ENCODE data around the gene ADGRV1. TPM values are rescaled to one million over a fixed set of nuclear protein-coding genes. Genes with fewer than 3 reads are reported as not detected.

The ADGRV1 gene
- polyA plus RNA-seq, 1 donor from 2014 or later, result 3.7 TPM

GRCh38 chr5:91187032-91187431 is 628.4 kb downstream of the ADGRV1 start:
- TF ChIP-seq EP300 (conservative IDR thresholded peaks at IDR 0.05; ENCODE audit: poor library complexity, severe bottlenecking) (no peak), RAD21 (conservative IDR thresholded peaks at IDR 0.05) (no peak), REST (IDR thresholded peaks at IDR 0.05; ENCODE audit: borderline replicate concordance) (no peak), MXI1 (conservative IDR thresholded peaks at IDR 0.05; ENCODE audit: poor library complexity, severe bottlenecking) (no peak), TAF1 (IDR thresholded peaks at IDR 0.05; ENCODE audit: low read depth) (no peak), POLR2AphosphoS5 (IDR thresholded peaks at IDR 0.05) (no peak)
- TF ChIP-seq, protein P1, sequence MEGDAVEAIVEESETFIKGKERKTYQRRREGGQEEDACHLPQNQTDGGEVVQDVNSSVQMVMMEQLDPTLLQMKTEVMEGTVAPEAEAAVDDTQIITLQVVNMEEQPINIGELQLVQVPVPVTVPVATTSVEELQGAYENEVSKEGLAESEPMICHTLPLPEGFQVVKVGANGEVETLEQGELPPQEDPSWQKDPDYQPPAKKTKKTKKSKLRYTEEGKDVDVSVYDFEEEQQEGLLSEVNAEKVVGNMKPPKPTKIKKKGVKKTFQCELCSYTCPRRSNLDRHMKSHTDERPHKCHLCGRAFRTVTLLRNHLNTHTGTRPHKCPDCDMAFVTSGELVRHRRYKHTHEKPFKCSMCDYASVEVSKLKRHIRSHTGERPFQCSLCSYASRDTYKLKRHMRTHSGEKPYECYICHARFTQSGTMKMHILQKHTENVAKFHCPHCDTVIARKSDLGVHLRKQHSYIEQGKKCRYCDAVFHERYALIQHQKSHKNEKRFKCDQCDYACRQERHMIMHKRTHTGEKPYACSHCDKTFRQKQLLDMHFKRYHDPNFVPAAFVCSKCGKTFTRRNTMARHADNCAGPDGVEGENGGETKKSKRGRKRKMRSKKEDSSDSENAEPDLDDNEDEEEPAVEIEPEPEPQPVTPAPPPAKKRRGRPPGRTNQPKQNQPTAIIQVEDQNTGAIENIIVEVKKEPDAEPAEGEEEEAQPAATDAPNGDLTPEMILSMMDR (IDR thresholded peaks at IDR 0.05; ENCODE audit: poor library complexity, severe bottlenecking), result no peak
- no peak overlapping the region for H2AFZ ChIP-seq (ENCODE audit: low read depth, low read length)
- no peaks in the 10 kb centered on the region for H3K9me3 ChIP-seq (ENCODE audit: low read length)
- no peaks in the 10 kb centered on the region for H3F3A ChIP-seq (ENCODE audit: insufficient read depth, low read length, poor library complexity, severe bottlenecking)
- H3K4me3 ChIP-seq (ENCODE audit: low read length), result no peak overlapping the region
- no peaks in the 10 kb centered on the region for H3K79me2 ChIP-seq (replicated peaks; ENCODE audit: insufficient read depth, low read length)
- no peak overlapping the region for H3K9ac ChIP-seq (ENCODE audit: low read length)
- H3K27me3 ChIP-seq (ENCODE audit: insufficient read depth, low read depth, low read length), result no peaks in the 10 kb centered on the region
- no peaks in the 10 kb centered on the region for H3K9me2 ChIP-seq (ENCODE audit: insufficient read depth, low read length)
- no peak overlapping the region for H3K27ac ChIP-seq (ENCODE audit: low read length)
- no peaks in the 10 kb centered on the region for H3K36me3 ChIP-seq (ENCODE audit: insufficient read depth, low read length)
- no peaks in the 10 kb centered on the region for H4K20me1 ChIP-seq (ENCODE audit: insufficient read depth)
- no peak overlapping the region for H3K4me2 ChIP-seq (ENCODE audit: low read length)

- H3K9ac ChIP-seq (ENCODE audit: low read length), result no peak overlapping the region
- TF ChIP-seq TAF1 (IDR thresholded peaks at IDR 0.05; ENCODE audit: low read depth) (no peak), REST (IDR thresholded peaks at IDR 0.05; ENCODE audit: borderline replicate concordance) (no peak)
- H4K20me1 ChIP-seq (ENCODE audit: insufficient read depth), result no peaks in the 10 kb centered on the region
- H2AFZ ChIP-seq (ENCODE audit: low read depth, low read length), result no peak overlapping the region
- no peaks in the 10 kb centered on the region for H3F3A ChIP-seq (ENCODE audit: insufficient read depth, low read length, poor library complexity, severe bottlenecking)
- no peaks in the 10 kb centered on the region for H3K9me3 ChIP-seq (ENCODE audit: low read length)
- H3K36me3 ChIP-seq (ENCODE audit: insufficient read depth, low read length), result no peaks in the 10 kb centered on the region
- no peak overlapping the region for H3K27ac ChIP-seq (ENCODE audit: low read length)
- no peak overlapping the region for H3K4me3 ChIP-seq (ENCODE audit: low read length)
- H3K27me3 ChIP-seq (ENCODE audit: insufficient read depth, low read depth, low read length), result no peaks in the 10 kb centered on the region
- no peak overlapping the region for H3K4me2 ChIP-seq (ENCODE audit: low read length)
- no peaks in the 10 kb centered on the region for H3K9me2 ChIP-seq (ENCODE audit: insufficient read depth, low read length)
- H3K79me2 ChIP-seq (replicated peaks; ENCODE audit: insufficient read depth, low read length), result no peaks in the 10 kb centered on the region
These were observed 630.2 kb downstream of the ADGRV1 start for GRCh38 chr5:91188755-91189154.

All from neural cell (in vitro differentiated cells).